GM23248 (cell line): ENCODE results near the gene EXOC7.

ENCODE experiments used
- EZH2 ChIP-seq: fragments of 200-600 bp; sonication (generic); IDR thresholded peaks from 2 replicates; pipeline ENCODE4 v1.6.1; 2018; ENCODE audit warnings: antibody characterized with exemption, mild to moderate bottlenecking; ENCODE audit not compliant: insufficient read depth, poor library complexity, severe bottlenecking
- EZH2phosphoT487 ChIP-seq: fragments of 200-600 bp; sonication (generic); IDR thresholded peaks from 2 replicates; pipeline ENCODE4 v1.6.1; 2018; ENCODE audit warnings: antibody characterized with exemption, moderate library complexity, mild to moderate bottlenecking, low read depth; ENCODE audit not compliant: insufficient read depth

GRCh38 chr17:76089680-76090516 lies 13.7 kb downstream of the EXOC7 start:
- TF ChIP-seq EZH2 (no peak), EZH2phosphoT487 (no peak)
